SK-N-SH (cell line): ENCODE measurements around the gene ROBO1.

ENCODE experiments used
- FOSL2 ChIP-seq: IDR thresholded peaks from 2 replicates; pipeline ENCODE4 v1.4.0; 2012; ENCODE audit warnings: low read depth, mild to moderate bottlenecking, moderate library complexity, borderline replicate concordance
- FOXJ3 ChIP-seq: sonication (generic); formaldehyde crosslinking; IDR thresholded peaks from 2 replicates; pipeline ENCODE4 v1.5.1; 2020; ENCODE audit warnings: mild to moderate bottlenecking, missing genetic modification reagents
- JUND ChIP-seq: IDR thresholded peaks from 2 replicates; pipeline ENCODE4 v1.4.0; 2012
- MXI1 ChIP-seq: IDR thresholded peaks from 2 replicates; pipeline ENCODE4 v1.6.1; 2012; ENCODE audit warnings: mild to moderate bottlenecking, low read depth, low read length, improper control_type of control experiment
- RFX5 ChIP-seq: IDR thresholded peaks from 2 replicates; pipeline ENCODE4 v1.6.1; 2012; ENCODE audit warnings: mild to moderate bottlenecking, improper control_type of control experiment, low read length
- SIN3A ChIP-seq: IDR thresholded peaks from 2 replicates; pipeline ENCODE4 v1.6.1; 2012; ENCODE audit warnings: low read depth, mild to moderate bottlenecking, low read length, moderate library complexity, borderline replicate concordance
- SMC3 ChIP-seq: IDR thresholded peaks from 2 replicates; pipeline ENCODE4 v1.6.1; 2012; ENCODE audit warnings: low read depth, low read length, improper control_type of control experiment
- TF ChIP-seq, protein P1 (sequence below): fragments of 200-600 bp; sonication (generic); IDR thresholded peaks from 2 replicates; pipeline ENCODE4 v1.6.1; 2017; ENCODE audit warnings: antibody characterized with exemption, mild to moderate bottlenecking, moderate library complexity
- TF ChIP-seq, protein P2 (sequence below): IDR thresholded peaks from 2 replicates; pipeline ENCODE4 v1.4.0; 2012; ENCODE audit warnings: low read depth
- TF ChIP-seq, protein P3 (sequence below): IDR thresholded peaks from 2 replicates; pipeline ENCODE4 v1.6.1; 2012; ENCODE audit warnings: mild to moderate bottlenecking, low read depth, low read length, moderate library complexity
- TF ChIP-seq, protein P4 (sequence below): fragments of 150-350 bp; IDR thresholded peaks from 2 replicates; pipeline ENCODE4 v1.6.1; 2017; ENCODE audit warnings: antibody characterized with exemption, low read length, low read depth, borderline replicate concordance

DNA sequence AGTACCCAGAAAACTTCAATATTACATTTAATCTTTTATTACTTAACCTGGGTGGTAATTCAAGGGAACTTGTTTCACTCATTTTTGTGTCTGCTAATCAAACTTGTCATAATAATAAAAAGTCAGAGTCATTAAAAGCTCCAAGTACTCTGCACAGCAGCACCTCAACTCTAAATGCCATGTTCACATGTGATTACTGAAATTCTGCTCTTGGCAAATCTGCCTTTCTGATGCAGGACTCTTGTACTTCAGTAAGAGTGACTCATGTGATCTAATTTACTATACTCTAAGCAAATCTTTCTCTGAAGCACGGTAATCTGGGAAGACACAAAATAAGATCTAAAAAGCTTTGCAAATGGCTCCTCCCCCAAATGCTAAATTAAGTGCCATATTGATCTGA is 6.4 kb downstream of the ROBO1 start:
- TF ChIP-seq, protein P1, sequence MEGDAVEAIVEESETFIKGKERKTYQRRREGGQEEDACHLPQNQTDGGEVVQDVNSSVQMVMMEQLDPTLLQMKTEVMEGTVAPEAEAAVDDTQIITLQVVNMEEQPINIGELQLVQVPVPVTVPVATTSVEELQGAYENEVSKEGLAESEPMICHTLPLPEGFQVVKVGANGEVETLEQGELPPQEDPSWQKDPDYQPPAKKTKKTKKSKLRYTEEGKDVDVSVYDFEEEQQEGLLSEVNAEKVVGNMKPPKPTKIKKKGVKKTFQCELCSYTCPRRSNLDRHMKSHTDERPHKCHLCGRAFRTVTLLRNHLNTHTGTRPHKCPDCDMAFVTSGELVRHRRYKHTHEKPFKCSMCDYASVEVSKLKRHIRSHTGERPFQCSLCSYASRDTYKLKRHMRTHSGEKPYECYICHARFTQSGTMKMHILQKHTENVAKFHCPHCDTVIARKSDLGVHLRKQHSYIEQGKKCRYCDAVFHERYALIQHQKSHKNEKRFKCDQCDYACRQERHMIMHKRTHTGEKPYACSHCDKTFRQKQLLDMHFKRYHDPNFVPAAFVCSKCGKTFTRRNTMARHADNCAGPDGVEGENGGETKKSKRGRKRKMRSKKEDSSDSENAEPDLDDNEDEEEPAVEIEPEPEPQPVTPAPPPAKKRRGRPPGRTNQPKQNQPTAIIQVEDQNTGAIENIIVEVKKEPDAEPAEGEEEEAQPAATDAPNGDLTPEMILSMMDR: no peak
- TF ChIP-seq SMC3 (no peak), RFX5 (no peak), FOSL2 (no peak), FOXJ3 (CRISPR knock-in tag) (no peak), SIN3A (no peak), JUND (no peak), MXI1 (no peak)
- TF ChIP-seq, protein P2, sequence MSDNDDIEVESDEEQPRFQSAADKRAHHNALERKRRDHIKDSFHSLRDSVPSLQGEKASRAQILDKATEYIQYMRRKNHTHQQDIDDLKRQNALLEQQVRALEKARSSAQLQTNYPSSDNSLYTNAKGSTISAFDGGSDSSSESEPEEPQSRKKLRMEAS: no peak
- TF ChIP-seq, protein P3, sequence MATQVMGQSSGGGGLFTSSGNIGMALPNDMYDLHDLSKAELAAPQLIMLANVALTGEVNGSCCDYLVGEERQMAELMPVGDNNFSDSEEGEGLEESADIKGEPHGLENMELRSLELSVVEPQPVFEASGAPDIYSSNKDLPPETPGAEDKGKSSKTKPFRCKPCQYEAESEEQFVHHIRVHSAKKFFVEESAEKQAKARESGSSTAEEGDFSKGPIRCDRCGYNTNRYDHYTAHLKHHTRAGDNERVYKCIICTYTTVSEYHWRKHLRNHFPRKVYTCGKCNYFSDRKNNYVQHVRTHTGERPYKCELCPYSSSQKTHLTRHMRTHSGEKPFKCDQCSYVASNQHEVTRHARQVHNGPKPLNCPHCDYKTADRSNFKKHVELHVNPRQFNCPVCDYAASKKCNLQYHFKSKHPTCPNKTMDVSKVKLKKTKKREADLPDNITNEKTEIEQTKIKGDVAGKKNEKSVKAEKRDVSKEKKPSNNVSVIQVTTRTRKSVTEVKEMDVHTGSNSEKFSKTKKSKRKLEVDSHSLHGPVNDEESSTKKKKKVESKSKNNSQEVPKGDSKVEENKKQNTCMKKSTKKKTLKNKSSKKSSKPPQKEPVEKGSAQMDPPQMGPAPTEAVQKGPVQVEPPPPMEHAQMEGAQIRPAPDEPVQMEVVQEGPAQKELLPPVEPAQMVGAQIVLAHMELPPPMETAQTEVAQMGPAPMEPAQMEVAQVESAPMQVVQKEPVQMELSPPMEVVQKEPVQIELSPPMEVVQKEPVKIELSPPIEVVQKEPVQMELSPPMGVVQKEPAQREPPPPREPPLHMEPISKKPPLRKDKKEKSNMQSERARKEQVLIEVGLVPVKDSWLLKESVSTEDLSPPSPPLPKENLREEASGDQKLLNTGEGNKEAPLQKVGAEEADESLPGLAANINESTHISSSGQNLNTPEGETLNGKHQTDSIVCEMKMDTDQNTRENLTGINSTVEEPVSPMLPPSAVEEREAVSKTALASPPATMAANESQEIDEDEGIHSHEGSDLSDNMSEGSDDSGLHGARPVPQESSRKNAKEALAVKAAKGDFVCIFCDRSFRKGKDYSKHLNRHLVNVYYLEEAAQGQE: no peak
- TF ChIP-seq, protein P4, sequence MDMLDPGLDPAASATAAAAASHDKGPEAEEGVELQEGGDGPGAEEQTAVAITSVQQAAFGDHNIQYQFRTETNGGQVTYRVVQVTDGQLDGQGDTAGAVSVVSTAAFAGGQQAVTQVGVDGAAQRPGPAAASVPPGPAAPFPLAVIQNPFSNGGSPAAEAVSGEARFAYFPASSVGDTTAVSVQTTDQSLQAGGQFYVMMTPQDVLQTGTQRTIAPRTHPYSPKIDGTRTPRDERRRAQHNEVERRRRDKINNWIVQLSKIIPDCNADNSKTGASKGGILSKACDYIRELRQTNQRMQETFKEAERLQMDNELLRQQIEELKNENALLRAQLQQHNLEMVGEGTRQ: no peak
